ENCODE measurements around the gene OR51B5. TPM values are rescaled to one million over a fixed set of nuclear protein-coding genes. Genes with fewer than 3 reads are reported as not detected.
"Not testable (repeated sequence)": the region's sequence is repeated elsewhere in the genome, so short reads cannot be mapped to it uniquely, and the experiment has no call there.

Gene OR51B5
- total RNA-seq, 2 donors from 2014 or later, result not detected

DNA sequence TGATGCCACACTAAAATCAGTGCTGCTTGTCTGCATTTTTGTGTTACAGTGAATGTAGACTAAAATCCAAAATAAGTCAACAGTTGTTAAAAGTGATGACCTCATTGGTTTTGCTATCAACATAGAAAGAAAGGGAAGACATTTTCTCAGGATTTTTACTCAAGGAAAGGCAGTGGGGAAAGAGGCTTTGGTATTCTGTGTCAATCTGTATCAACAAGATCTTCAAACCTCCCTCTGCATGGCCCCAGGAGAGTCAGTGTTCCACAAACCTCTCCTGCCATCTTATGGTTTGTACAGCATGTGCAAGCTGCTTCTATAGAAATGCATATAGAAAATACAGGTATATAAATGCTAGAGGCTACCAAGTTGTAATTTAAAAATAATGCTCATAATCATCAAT is 26.5 kb upstream of the OR51B5 start:
- Histone ChIP-seq H3K9me3 (no peaks in the 10 kb centered on the region), H3K27ac (no peak overlapping the region), H3K4me3 (no peak overlapping the region), H3K4me1 (no peaks in the 10 kb centered on the region), H3K36me3 (no peaks in the 10 kb centered on the region), H3K9ac (ENCODE audit: low read depth in 2 of 2, low read length in 2 of 2) (no peak overlapping the region), H3K27me3 (no peaks in the 10 kb centered on the region)
- intact Hi-C loops (cut with DNase I), result no loop called here
- no peak for DNase-seq
- TF ChIP-seq, protein P1, sequence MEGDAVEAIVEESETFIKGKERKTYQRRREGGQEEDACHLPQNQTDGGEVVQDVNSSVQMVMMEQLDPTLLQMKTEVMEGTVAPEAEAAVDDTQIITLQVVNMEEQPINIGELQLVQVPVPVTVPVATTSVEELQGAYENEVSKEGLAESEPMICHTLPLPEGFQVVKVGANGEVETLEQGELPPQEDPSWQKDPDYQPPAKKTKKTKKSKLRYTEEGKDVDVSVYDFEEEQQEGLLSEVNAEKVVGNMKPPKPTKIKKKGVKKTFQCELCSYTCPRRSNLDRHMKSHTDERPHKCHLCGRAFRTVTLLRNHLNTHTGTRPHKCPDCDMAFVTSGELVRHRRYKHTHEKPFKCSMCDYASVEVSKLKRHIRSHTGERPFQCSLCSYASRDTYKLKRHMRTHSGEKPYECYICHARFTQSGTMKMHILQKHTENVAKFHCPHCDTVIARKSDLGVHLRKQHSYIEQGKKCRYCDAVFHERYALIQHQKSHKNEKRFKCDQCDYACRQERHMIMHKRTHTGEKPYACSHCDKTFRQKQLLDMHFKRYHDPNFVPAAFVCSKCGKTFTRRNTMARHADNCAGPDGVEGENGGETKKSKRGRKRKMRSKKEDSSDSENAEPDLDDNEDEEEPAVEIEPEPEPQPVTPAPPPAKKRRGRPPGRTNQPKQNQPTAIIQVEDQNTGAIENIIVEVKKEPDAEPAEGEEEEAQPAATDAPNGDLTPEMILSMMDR (IDR thresholded peaks at IDR 0.05), result no peak

DNA sequence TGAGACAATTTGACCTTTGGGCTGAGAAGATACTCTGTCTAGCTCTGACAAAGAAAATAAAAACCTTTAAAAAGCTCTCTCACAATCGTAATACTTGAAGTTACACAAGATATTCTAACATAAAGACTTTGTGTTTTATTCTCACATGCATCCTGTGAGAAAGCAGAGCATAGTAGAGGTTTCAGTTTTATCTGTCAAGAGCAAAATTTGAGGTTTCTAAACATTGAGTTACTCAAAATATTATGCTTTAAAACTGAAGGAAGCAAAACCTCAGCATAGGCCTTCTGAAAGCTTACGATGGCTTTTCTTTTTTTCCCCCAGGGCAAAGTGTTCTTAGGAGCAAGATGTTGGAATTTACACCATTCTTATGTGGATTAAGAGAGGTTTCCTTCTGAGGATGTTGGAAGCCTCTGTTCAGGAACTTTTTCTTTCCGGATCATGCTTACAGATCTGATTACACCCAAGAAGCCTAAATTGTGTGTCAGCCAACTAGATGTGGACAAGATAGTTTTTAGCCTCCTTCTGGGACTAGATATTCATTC is 25.2 kb upstream of the OR51B5 start:
- no peaks in the 10 kb centered on the region for H3K27me3 ChIP-seq
- H3K9ac ChIP-seq (ENCODE audit: low read depth in 2 of 2, low read length in 2 of 2), result no peak overlapping the region
- intact Hi-C loops (cut with DNase I), result no loop called here
- DNase-seq, result no peak
- no peaks in the 10 kb centered on the region for H3K36me3 ChIP-seq
- H3K9me3 ChIP-seq, result no peaks in the 10 kb centered on the region
- no peaks in the 10 kb centered on the region for H3K4me1 ChIP-seq
- no peak overlapping the region for H3K4me3 ChIP-seq
- H3K27ac ChIP-seq, result no peak overlapping the region
- TF ChIP-seq, protein P1 (IDR thresholded peaks at IDR 0.05), result no peak

DNA sequence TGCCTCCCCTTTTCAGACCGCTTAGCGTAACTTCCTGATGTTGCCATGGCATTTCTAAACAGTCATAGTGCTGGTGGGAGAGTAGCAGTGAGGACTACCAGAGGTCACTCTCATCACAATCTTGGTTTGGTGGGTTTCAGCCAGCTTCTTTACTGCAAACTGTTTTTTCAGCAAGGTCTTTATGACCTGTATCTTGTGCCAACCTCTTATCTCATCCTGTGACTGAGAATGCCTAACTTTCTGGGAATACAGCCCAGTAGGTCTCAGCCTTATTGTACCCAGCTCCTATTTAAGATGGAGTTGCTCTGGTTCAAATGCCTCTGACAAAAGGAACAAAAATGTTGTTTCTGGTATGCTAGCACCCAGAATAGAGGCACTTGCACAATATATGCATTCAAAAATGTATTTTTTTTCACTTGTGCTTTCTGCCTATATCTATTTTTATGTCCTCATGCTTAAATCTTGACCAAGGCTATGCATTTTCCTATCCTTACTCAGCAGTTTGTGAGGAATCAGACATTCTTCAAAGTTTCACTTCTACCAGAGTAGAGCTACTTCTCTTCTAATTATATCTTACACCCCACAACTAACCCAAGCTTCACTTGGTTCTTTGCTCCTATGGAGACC is 24.2 kb upstream of the OR51B5 start:
- H3K4me1 ChIP-seq, result no peaks in the 10 kb centered on the region
- H3K27me3 ChIP-seq, result no peaks in the 10 kb centered on the region
- no peak overlapping the region for H3K27ac ChIP-seq
- no peak overlapping the region for H3K9ac ChIP-seq (ENCODE audit: low read depth in 2 of 2, low read length in 2 of 2)
- TF ChIP-seq, protein P1 (IDR thresholded peaks at IDR 0.05), result no peak
- H3K4me3 ChIP-seq, result no peak overlapping the region
- no peaks in the 10 kb centered on the region for H3K9me3 ChIP-seq
- DNase-seq, result no peak
- intact Hi-C loops (cut with DNase I), result no loop called here
- H3K36me3 ChIP-seq, result no peaks in the 10 kb centered on the region

DNA sequence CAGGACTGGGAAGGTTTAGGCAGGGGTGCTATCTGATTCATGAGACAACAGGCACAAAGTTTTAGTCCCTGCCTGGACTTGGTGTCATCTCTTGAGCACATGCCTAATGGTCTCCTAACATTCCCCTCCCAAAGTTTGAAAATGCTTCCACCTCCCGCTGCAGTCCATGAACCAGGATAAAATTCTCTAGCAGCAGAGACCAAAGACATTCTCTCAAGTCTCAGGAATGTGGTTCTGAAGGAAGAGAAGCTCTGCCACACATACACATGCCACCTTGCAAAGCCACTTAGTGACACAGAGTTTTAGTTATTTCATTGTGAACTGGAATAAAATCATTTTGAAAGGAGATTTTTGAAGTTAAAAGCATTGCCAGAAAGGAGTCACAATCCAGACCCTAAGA is 23.5 kb upstream of the OR51B5 start:
- no peaks in the 10 kb centered on the region for H3K9me3 ChIP-seq
- H3K27me3 ChIP-seq, result no peaks in the 10 kb centered on the region
- TF ChIP-seq, protein P1 (IDR thresholded peaks at IDR 0.05), result no peak
- H3K9ac ChIP-seq (ENCODE audit: low read depth in 2 of 2, low read length in 2 of 2), result no peak overlapping the region
- no peak overlapping the region for H3K27ac ChIP-seq
- H3K36me3 ChIP-seq, result no peaks in the 10 kb centered on the region
- H3K4me1 ChIP-seq, result no peaks in the 10 kb centered on the region
- no peak for DNase-seq
- intact Hi-C loops (cut with DNase I), result no loop called here
- no peak overlapping the region for H3K4me3 ChIP-seq

DNA sequence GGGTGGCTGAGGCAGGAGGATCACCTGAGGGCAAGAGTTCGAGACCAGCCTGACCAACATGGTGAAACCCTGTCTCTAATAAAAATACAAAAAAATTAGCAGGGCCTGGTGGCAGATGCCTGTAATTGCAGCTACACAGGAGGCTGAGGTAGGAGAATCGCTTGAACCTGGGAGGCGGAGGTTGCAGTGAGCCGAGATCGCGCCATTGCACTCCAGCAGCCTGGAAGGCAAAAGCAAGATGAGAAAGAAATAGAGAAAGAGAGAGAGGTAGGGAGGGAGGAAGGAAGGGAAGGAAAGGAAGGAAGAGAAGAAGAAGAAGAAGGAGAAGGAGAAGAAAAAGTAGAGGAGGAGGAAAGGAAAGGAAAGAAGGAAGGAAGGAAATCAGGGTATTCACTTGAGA is 23.0 kb upstream of the OR51B5 start:
- H3K4me1 ChIP-seq; H3K27me3 ChIP-seq; DNase-seq; H3K9me3 ChIP-seq; H3K36me3 ChIP-seq; H3K27ac ChIP-seq; intact Hi-C loops (cut with DNase I); H3K9ac ChIP-seq (ENCODE audit: low read depth in 2 of 2, low read length in 2 of 2); H3K4me3 ChIP-seq: not testable (repeated sequence)

DNA sequence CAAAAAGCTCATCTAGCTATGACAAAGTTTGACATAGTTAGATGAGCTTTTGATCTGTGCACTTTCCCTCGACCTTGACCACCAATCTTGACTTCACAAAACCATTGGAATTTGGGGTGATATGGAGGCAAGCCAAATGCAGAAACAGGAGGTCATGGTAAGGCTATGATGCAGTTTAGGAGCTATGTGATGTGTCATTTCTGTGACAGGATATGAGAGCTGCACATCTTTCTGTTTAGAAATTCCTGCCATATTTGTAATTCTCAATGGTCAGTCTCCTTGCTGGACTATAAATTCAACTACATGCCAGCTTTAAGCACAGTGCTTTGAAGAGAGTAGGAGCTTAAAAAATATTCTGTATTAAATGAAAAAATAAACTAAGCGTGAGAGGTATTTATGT is 20.9 kb upstream of the OR51B5 start:
- Histone ChIP-seq H3K27me3 (no peaks in the 10 kb centered on the region), H3K27ac (no peak overlapping the region), H3K4me1 (no peaks in the 10 kb centered on the region), H3K9me3 (no peaks in the 10 kb centered on the region), H3K36me3 (no peaks in the 10 kb centered on the region), H3K9ac (ENCODE audit: low read depth in 2 of 2, low read length in 2 of 2) (no peak overlapping the region), H3K4me3 (no peak overlapping the region)
- TF ChIP-seq, protein P1 (IDR thresholded peaks at IDR 0.05), result no peak
- intact Hi-C loops (cut with DNase I), result no loop called here
- DNase-seq, result no peak

Data from colonic mucosa (tissue), 4 donors.